Measurements from ENCODE around the gene COPS6. TPM values are rescaled to one million over a fixed set of nuclear protein-coding genes. Genes with fewer than 3 reads are reported as not detected.
"Not testable (repeated sequence)": the region's sequence is repeated elsewhere in the genome, so short reads cannot be mapped to it uniquely, and the experiment has no call there.

Gene COPS6
- total RNA-seq, 1 experiment from 2014 or later, result 110 TPM

DNA sequence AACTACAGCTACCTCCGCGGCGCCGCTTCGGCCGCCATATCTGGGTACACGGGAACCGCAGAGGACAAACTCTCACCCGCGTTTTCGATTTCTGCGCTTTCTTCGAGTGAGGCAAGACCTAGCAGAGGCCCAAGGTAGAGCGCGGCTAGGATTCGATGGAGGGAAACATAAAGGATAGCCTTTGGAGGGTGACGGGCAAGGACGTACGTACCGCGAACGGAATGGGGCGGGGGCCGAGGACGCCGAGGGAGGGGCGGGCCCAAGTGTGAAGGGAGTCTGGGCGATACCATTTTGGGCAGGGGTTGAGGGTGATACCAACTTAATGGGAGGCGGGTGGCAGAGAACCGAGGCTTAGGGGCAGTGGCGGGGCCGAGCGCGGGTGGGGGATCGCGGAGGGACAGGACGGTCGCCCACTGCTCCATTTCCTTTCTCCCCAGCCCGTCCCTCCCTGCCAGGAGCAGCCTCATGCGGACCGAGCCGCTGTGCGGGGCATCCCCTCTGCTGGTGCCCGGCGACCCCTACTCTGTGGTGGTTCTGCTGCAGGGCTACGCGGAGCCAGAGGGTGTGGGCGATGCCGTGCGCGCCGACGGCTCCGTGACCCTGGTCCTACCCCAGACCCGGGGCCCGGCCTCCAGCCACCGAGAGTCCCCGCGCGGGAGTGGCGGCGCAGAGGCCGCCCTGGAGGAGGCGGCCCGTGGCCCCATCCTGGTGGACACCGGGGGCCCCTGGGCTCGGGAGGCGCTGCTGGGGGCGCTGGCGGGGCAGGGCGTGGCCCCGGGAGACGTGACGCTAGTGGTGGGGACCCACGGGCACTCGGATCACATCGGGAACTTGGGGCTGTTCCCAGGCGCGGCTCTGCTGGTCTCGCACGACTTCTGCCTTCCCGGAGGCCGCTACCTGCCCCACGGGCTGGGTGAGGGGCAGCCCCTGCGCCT lies 38.4 kb downstream of the COPS6 start, which contains the start of gene MBLAC1:
TSS of gene MBLAC1 (plus strand) at position 37 of the 935 bp plus-strand sequence. CDS start at position 466, 429 bp downstream.
- H3K36me3 Mint-ChIP-seq (ENCODE audit: insufficient read depth, unreplicated experiment), result peaks cover 31% of the 10 kb centered on the region
- H3K27ac Mint-ChIP-seq (ENCODE audit: unreplicated experiment), result peak within 1 kb of the TSS; percentile 93
- no TSS peak for BruUV-seq (replicated peaks)
- no peaks in the 10 kb centered on the region for H3K27me3 Mint-ChIP-seq (ENCODE audit: unreplicated experiment)
- TF ChIP-seq, protein P1, sequence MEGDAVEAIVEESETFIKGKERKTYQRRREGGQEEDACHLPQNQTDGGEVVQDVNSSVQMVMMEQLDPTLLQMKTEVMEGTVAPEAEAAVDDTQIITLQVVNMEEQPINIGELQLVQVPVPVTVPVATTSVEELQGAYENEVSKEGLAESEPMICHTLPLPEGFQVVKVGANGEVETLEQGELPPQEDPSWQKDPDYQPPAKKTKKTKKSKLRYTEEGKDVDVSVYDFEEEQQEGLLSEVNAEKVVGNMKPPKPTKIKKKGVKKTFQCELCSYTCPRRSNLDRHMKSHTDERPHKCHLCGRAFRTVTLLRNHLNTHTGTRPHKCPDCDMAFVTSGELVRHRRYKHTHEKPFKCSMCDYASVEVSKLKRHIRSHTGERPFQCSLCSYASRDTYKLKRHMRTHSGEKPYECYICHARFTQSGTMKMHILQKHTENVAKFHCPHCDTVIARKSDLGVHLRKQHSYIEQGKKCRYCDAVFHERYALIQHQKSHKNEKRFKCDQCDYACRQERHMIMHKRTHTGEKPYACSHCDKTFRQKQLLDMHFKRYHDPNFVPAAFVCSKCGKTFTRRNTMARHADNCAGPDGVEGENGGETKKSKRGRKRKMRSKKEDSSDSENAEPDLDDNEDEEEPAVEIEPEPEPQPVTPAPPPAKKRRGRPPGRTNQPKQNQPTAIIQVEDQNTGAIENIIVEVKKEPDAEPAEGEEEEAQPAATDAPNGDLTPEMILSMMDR (IDR thresholded peaks at IDR 0.05; ENCODE audit: unreplicated experiment), result no peak
- CTCF ChIA-PET, result no interaction called here
- H3K9me3 Mint-ChIP-seq (ENCODE audit: low read depth, unreplicated experiment), result no peaks in the 10 kb centered on the region
- intact Hi-C loops (cut with micrococcal nuclease; ENCODE audit: unreplicated experiment), result no loop called here
- peaks cover 13% of the 10 kb centered on the region for H3K4me1 Mint-ChIP-seq (ENCODE audit: low read depth, unreplicated experiment)
- peak; percentile 83 for DNase-seq
- H3K4me3 Mint-ChIP-seq (ENCODE audit: low read depth, unreplicated experiment), result peak within 1 kb of the TSS; percentile 88

DNA sequence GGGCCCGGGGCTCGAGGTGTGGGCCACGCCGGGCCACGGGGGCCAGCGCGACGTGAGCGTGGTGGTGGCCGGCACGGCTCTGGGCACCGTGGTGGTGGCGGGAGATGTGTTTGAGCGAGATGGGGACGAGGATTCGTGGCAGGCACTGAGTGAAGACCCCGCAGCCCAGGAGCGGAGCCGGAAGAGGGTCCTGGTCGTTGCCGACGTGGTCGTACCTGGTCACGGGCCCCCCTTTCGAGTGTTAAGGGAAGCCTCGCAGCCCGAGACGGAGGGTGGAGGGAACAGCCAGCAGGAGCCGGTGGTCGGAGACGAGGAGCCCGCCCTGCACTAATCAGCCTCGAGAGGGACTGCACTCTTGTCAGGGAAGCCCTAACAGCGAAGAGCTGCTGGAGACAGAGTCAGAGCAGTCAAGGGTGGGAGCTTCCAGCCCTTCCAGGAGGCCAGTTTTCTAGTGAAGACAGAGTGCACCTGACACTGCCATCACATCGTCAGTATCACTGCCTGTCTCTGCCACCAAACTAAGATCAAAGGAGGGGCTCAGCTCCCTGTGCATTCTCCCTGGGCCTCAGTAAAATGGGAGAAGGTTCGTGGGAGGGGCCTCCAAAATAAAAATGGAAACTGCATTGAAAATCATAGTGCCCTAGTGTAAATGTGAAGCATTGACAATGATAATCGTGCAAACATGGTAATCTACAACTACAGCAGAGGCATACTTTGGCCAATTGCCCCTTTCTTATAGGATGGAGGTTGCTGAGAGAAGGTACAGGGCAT lies 39.3 kb downstream of the COPS6 start:
- TF ChIP-seq, protein P1 (IDR thresholded peaks at IDR 0.05; ENCODE audit: unreplicated experiment), result no peak
- H3K27me3 Mint-ChIP-seq (ENCODE audit: unreplicated experiment), result no peaks in the 10 kb centered on the region
- peaks cover 31% of the 10 kb centered on the region for H3K36me3 Mint-ChIP-seq (ENCODE audit: insufficient read depth, unreplicated experiment)

DNA sequence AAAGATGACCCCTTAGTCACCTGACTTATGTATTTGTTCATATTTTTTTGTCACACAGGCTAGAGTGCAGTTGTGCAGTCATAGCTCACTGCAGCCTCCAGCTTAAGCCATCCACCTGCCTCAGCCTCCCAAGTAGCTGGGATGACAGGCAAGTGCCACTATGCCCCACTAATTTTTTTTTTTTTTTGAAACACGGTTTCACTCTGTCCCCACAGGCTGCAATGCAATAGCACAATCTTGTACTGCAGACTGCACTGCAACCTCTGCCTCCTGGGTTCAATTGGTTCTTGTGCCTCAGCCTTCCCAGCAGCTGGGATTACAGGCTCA lies 39.8 kb downstream of the COPS6 start:
- TF ChIP-seq, protein P1 (IDR thresholded peaks at IDR 0.05; ENCODE audit: unreplicated experiment), result no peak
- Mint-ChIP-seq H3K27ac (ENCODE audit: unreplicated experiment) (no peak overlapping the region), H3K4me1 (ENCODE audit: low read depth, unreplicated experiment) (peaks cover 13% of the 10 kb centered on the region), H3K9me3 (ENCODE audit: low read depth, unreplicated experiment) (no peaks in the 10 kb centered on the region), H3K36me3 (ENCODE audit: insufficient read depth, unreplicated experiment) (peaks cover 31% of the 10 kb centered on the region), H3K4me3 (ENCODE audit: low read depth, unreplicated experiment) (no peak overlapping the region), H3K27me3 (ENCODE audit: unreplicated experiment) (no peaks in the 10 kb centered on the region)
- CTCF ChIA-PET, result interaction anchor here (0.6 kb wide), 1 partner anchor 48 kb away, joined by 3 read pairs; the partner anchor contains the start of gene GPC2
- intact Hi-C loops (cut with micrococcal nuclease; ENCODE audit: unreplicated experiment), result no loop called here
- DNase-seq, result no peak
- BruUV-seq (replicated peaks), result no TSS peak

More for the DNA sequence above, 39.3 kb downstream of the COPS6 start:
- no peak for DNase-seq
- no peaks in the 10 kb centered on the region for H3K9me3 Mint-ChIP-seq (ENCODE audit: low read depth, unreplicated experiment)
- no peak overlapping the region for H3K27ac Mint-ChIP-seq (ENCODE audit: unreplicated experiment)
- CTCF ChIA-PET, result interaction anchor here (0.6 kb wide), 1 partner anchor 49 kb away, joined by 3 read pairs; the partner anchor contains the start of gene GPC2
- BruUV-seq (replicated peaks), result no TSS peak
- intact Hi-C loops (cut with micrococcal nuclease; ENCODE audit: unreplicated experiment), result no loop called here
- H3K4me3 Mint-ChIP-seq (ENCODE audit: low read depth, unreplicated experiment), result peak overlapping the region; percentile 88
- peaks cover 13% of the 10 kb centered on the region for H3K4me1 Mint-ChIP-seq (ENCODE audit: low read depth, unreplicated experiment)

DNA sequence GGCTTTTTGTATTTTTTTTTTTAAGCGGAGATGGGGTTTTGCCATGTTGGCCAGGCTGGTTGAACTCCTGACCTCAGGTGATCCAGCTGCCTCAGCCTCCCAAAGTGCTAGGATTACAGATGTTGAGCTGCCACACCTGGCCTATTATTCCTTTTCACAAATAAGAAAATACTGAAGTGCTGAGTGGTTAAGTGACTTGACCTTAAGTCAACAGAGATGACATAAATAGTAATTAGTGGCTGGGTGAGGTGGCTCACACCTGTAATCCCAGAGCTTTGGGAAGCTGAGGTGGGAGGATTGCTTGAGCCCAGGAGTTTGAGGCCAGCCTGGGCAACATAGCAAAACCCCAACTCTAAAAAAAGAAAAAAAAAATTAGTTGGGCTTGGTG lies 41.4 kb downstream of the COPS6 start:
- H3K4me1 Mint-ChIP-seq (ENCODE audit: low read depth, unreplicated experiment), result peaks cover 13% of the 10 kb centered on the region
- not testable (repeated sequence) for BruUV-seq (replicated peaks); H3K27me3 Mint-ChIP-seq (ENCODE audit: unreplicated experiment); H3K9me3 Mint-ChIP-seq (ENCODE audit: low read depth, unreplicated experiment); H3K27ac Mint-ChIP-seq (ENCODE audit: unreplicated experiment); DNase-seq; H3K4me3 Mint-ChIP-seq (ENCODE audit: low read depth, unreplicated experiment)
- intact Hi-C loops (cut with micrococcal nuclease; ENCODE audit: unreplicated experiment), result loop anchor here (5.0 kb wide), 1 partner anchor 82 kb away; no protein-coding TSS in a partner anchor
- H3K36me3 Mint-ChIP-seq (ENCODE audit: insufficient read depth, unreplicated experiment), result peaks cover 31% of the 10 kb centered on the region
- CTCF ChIA-PET, result interaction anchor here (0.7 kb wide), 1 partner anchor 89 kb away, joined by 3 read pairs; no protein-coding TSS in a partner anchor
